Measurements from ENCODE around the gene RPP40.

DNA sequence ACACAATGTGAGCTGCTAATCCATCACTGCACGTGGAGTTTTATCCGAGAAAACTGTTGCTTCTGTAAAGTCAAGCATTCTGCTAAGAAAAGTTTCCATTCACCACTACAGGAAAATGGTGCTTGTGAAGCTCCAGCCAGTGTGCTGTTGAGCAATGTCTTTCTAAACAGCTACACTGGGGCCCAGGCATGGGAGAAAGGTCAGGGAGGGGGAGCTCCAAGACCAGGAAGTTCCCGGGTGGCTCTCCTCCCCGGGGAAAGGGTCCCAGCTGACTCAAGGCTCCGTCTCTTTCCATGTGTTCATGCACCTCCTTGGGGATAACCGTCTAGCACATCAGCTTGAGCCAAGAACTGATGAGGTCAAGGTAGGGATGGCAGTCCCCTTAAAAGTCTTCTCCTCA lies 20.5 kb downstream of the RPP40 start:
- no peak for TF ChIP-seq TCF12 (IDR thresholded peaks at IDR 0.05; ENCODE audit: low read depth)
- TF ChIP-seq CREB1 (IDR thresholded peaks at IDR 0.05; ENCODE audit: low read depth): no peak
- no peak for TF ChIP-seq ZBTB7A (IDR thresholded peaks at IDR 0.05; ENCODE audit: low read depth)
- TF ChIP-seq TAF1 (IDR thresholded peaks at IDR 0.05; ENCODE audit: low read depth): no peak
- TF ChIP-seq RAD21 (IDR thresholded peaks at IDR 0.05; ENCODE audit: low read depth): no peak
- TF ChIP-seq NFIC (IDR thresholded peaks at IDR 0.05): no peak
- TF ChIP-seq FOXM1 (IDR thresholded peaks at IDR 0.05; ENCODE audit: borderline replicate concordance, low read depth): no peak

Measured in Ishikawa (cell line).